CD14-positive monocyte (primary cell): ENCODE measurements around the gene PON1. TPM values are rescaled to one million over a fixed set of nuclear protein-coding genes. Genes with fewer than 3 reads are reported as not detected.

Experiments used
- DNase-seq, 3 donors: peaks; one replicate each; pipeline ENCODE4 v3.0.0-alpha.2; 2011 to 2022
- H2AFZ ChIP-seq: 2 replicates; pipeline ENCODE4 v1.6.0; 2012; ENCODE audit warnings: mild to moderate bottlenecking, low read depth, low read length, inconsistent platforms; ENCODE audit not compliant: insufficient read depth, poor library complexity, severe bottlenecking
- H3K27ac ChIP-seq, 2 donors: 1 replicate in 1 of 2; 2 replicates in 1 of 2; pipeline ENCODE4 v1.5.1; 2012 to 2013; ENCODE audit warnings: low read length in 2 of 2, control low read depth in 1 of 2, inconsistent platforms in 1 of 2, low read depth in 1 of 2, mild to moderate bottlenecking in 1 of 2
- H3K27me3 ChIP-seq, 2 donors: one replicate each; pipeline versions ENCODE4 v1.6.0 to v1.6.1; 2011 to 2013; ENCODE audit warnings: low read length in 2 of 2; ENCODE audit not compliant: control insufficient read depth in 2 of 2, insufficient read depth in 2 of 2
- H3K36me3 ChIP-seq, 2 donors: replicated peaks in 1 of 2; 1 replicate in 1 of 2; 2 replicates in 1 of 2; pipeline versions ENCODE4 v1.5.1 to v1.6.1; 2012 to 2013; ENCODE audit warnings: low read length in 2 of 2, control low read depth in 1 of 2, inconsistent platforms in 1 of 2, mild to moderate bottlenecking in 1 of 2; ENCODE audit not compliant: insufficient read depth in 2 of 2, control insufficient read depth in 1 of 2
- H3K4me1 ChIP-seq, 2 donors: 1 replicate in 1 of 2; 2 replicates in 1 of 2; pipeline versions ENCODE4 v1.5.1 to v1.6.1; 2012 to 2013; ENCODE audit warnings: low read length in 2 of 2, control low read depth in 1 of 2, inconsistent platforms in 1 of 2, mild to moderate bottlenecking in 1 of 2, moderate library complexity in 1 of 2; ENCODE audit not compliant: insufficient read depth in 2 of 2, control insufficient read depth in 1 of 2
- H3K4me2 ChIP-seq: replicated peaks from 2 replicates; pipeline ENCODE3; 2012; ENCODE audit warnings: low read length, moderate library complexity, mild to moderate bottlenecking; ENCODE audit not compliant: poor library complexity, severe bottlenecking; ENCODE audit errors: extremely low read depth
- H3K4me3 ChIP-seq, 3 experiments: fragments of 200-600 bp in 1 of 3; sonication (generic) in 1 of 3; replicated peaks in 1 of 3; 1 replicate in 2 of 3; 2 replicates in 1 of 3; pipeline ENCODE4 v1.5.1; 2011 to 2013; ENCODE audit warnings: low read length in 3 of 3, mild to moderate bottlenecking in 3 of 3, control low read depth in 2 of 3, low read depth in 2 of 3, inconsistent platforms in 1 of 3, moderate library complexity in 1 of 3
- H3K79me2 ChIP-seq: 2 replicates; pipeline ENCODE4 v1.6.0; 2012; ENCODE audit warnings: mild to moderate bottlenecking, control low read depth, inconsistent platforms, low read length, moderate library complexity; ENCODE audit not compliant: insufficient read depth
- H3K9ac ChIP-seq: 2 replicates; pipeline ENCODE4 v1.6.0; 2017; ENCODE audit warnings: low read length, mild to moderate bottlenecking; ENCODE audit not compliant: insufficient read depth, poor library complexity, severe bottlenecking
- H3K9me3 ChIP-seq, 2 donors: replicated peaks in 1 of 2; 1 replicate in 1 of 2; 2 replicates in 1 of 2; pipeline versions ENCODE4 v1.5.1 to v1.6.1; 2012 to 2013; ENCODE audit warnings: low read length in 2 of 2, control low read depth in 1 of 2; ENCODE audit not compliant: control insufficient read depth in 1 of 2, insufficient read depth in 1 of 2
- H4K20me1 ChIP-seq: 2 replicates; pipeline ENCODE4 v1.6.0; 2012; ENCODE audit warnings: mild to moderate bottlenecking, low read length, control low read depth, moderate library complexity; ENCODE audit not compliant: insufficient read depth
- H3K27ac Mint-ChIP-seq, 7 donors: one replicate each; pipeline ENCODE4 v1.8.0; 2020; ENCODE audit warnings: mild to moderate bottlenecking in 7 of 7, mixed read lengths in 7 of 7, moderate library complexity in 6 of 7, inconsistent platforms in 2 of 7
- H3K27me3 Mint-ChIP-seq, 3 donors: one replicate each; pipeline ENCODE4 v1.8.0; 2021 to 2022; ENCODE audit warnings: low read depth in 3 of 3, mild to moderate bottlenecking in 3 of 3, mixed read lengths in 3 of 3, moderate library complexity in 3 of 3, inconsistent platforms in 1 of 3
- H3K36me3 Mint-ChIP-seq, 2 donors: one replicate each; pipeline ENCODE4 v1.8.0; 2020; ENCODE audit warnings: mixed read lengths in 2 of 2, inconsistent platforms in 1 of 2, mild to moderate bottlenecking in 1 of 2
- H3K4me1 Mint-ChIP-seq: one replicate; pipeline ENCODE4 v1.8.0; 2020; ENCODE audit warnings: mild to moderate bottlenecking, mixed read lengths
- H3K4me3 Mint-ChIP-seq, 2 donors: one replicate each; pipeline ENCODE4 v1.8.0; 2020; ENCODE audit warnings: mild to moderate bottlenecking in 2 of 2, mixed read lengths in 2 of 2, moderate library complexity in 1 of 2
- H3K9me3 Mint-ChIP-seq, 7 donors: one replicate each; pipeline ENCODE4 v1.8.0; 2020 to 2022; ENCODE audit warnings: mixed read lengths in 7 of 7, mild to moderate bottlenecking in 6 of 7, moderate library complexity in 6 of 7, inconsistent platforms in 2 of 7
- CTCF ChIP-seq: fragments of 200-600 bp; IDR thresholded peaks from one replicate; pipeline ENCODE4 v1.8.0; 2022; ENCODE audit warnings: antibody characterized with exemption, mild to moderate bottlenecking
- WGBS: methylation state at CpG from one replicate; pipeline ENCODE4 v1.1.5; 2013; ENCODE audit warnings: missing lambda C conversion rate; ENCODE audit not compliant: insufficient coverage; 5-methylcytosine and 5-hydroxymethylcytosine counted together
- intact Hi-C, 2 donors: fragments of 100-400 bp; cut with micrococcal nuclease; formaldehyde crosslinking; loops; one replicate each; pipeline versions ENCODE4 v1.15.0 to v1.15.1; 2023
- polyA plus RNA-seq, 3 donors: library from polyadenylated mRNA; depleted of rRNA in 1 of 3; unstranded in 2 of 3; stranded (reverse) in 1 of 3; fragments of 300-500 nt in 2 of 3; fragments of >200 nt in 1 of 3; fragmentation: Illumina TruSeq in 2 of 3; gene quantifications; 1 replicate in 2 of 3; 2 replicates in 1 of 3; pipeline ENCODE4 v1.2.3, GENCODE V29; 2012 to 2021

Gene PON1
- polyA plus RNA-seq, 3 donors = not detected

- no peaks in the 10 kb centered on the region for H3K79me2 ChIP-seq
- H3K27ac ChIP-seq = no peak overlapping the region
- no peaks in the 10 kb centered on the region for H3K36me3 Mint-ChIP-seq
- no peak overlapping the region for H3K27ac Mint-ChIP-seq
- H3K4me3 Mint-ChIP-seq = no peak overlapping the region
- no peak for DNase-seq
- no peaks in the 10 kb centered on the region for H3K4me1 Mint-ChIP-seq
- H3K4me2 ChIP-seq = no peak overlapping the region
- peaks cover 0 to 3% (median 0%) of the 10 kb centered on the region in 7 donors for H3K9me3 Mint-ChIP-seq
- no peaks in the 10 kb centered on the region for H3K4me1 ChIP-seq
- no CpG with 5 or more reads among the region's 2 CpGs for WGBS
- TF ChIP-seq CTCF = no peak
- H3K4me3 ChIP-seq = no peak overlapping the region
- H3K27me3 ChIP-seq = no peaks in the 10 kb centered on the region
- H2AFZ ChIP-seq = no peak overlapping the region
- no peaks in the 10 kb centered on the region for H3K9me3 ChIP-seq
- peaks cover 0 to 3% (median 2%) of the 10 kb centered on the region in 3 donors for H3K27me3 Mint-ChIP-seq
- H3K9ac ChIP-seq = no peak overlapping the region
- H3K36me3 ChIP-seq = no peaks in the 10 kb centered on the region
- intact Hi-C loops = no loop called here
- H4K20me1 ChIP-seq = no peaks in the 10 kb centered on the region
Observed at GRCh38 chr7:95316588-95316987, 7.7 kb downstream of the PON1 start.

GRCh38 chr7:95312561-95312960 lies 11.8 kb downstream of the PON1 start:
- Histone ChIP-seq H3K27ac (no peak overlapping the region), H3K4me2 (no peak overlapping the region), H3K27me3 (no peaks in the 10 kb centered on the region), H2AFZ (no peak overlapping the region), H3K4me3 (no peak overlapping the region), H3K79me2 (no peaks in the 10 kb centered on the region), H4K20me1 (no peaks in the 10 kb centered on the region), H3K9me3 (no peaks in the 10 kb centered on the region), H3K36me3 (no peaks in the 10 kb centered on the region), H3K4me1 (no peaks in the 10 kb centered on the region), H3K9ac (no peak overlapping the region)
- TF ChIP-seq CTCF = no peak
- Mint-ChIP-seq H3K36me3 (no peaks in the 10 kb centered on the region), H3K27ac (no peak overlapping the region), H3K27me3 (peaks cover 0 to 5% (median 4%) of the 10 kb centered on the region in 3 donors), H3K4me1 (no peaks in the 10 kb centered on the region), H3K4me3 (no peak overlapping the region), H3K9me3 (peaks cover 0 to 3% (median 0%) of the 10 kb centered on the region in 7 donors)
- 89% methylated on average over 3 of the region's 4 CpGs for WGBS
- DNase-seq = no peak
- intact Hi-C loops = no loop called here
